HG03108 (cell line): Measurements from ENCODE around the gene CD209.

Source experiments
- ATAC-seq: cut with Tn5 transposase; IDR thresholded peaks from one replicate; pipeline ENCODE4 v1.9.1; 2021; ENCODE audit warnings: moderate library complexity; ENCODE audit not compliant: unreplicated experiment

Gene CD209

DNA sequence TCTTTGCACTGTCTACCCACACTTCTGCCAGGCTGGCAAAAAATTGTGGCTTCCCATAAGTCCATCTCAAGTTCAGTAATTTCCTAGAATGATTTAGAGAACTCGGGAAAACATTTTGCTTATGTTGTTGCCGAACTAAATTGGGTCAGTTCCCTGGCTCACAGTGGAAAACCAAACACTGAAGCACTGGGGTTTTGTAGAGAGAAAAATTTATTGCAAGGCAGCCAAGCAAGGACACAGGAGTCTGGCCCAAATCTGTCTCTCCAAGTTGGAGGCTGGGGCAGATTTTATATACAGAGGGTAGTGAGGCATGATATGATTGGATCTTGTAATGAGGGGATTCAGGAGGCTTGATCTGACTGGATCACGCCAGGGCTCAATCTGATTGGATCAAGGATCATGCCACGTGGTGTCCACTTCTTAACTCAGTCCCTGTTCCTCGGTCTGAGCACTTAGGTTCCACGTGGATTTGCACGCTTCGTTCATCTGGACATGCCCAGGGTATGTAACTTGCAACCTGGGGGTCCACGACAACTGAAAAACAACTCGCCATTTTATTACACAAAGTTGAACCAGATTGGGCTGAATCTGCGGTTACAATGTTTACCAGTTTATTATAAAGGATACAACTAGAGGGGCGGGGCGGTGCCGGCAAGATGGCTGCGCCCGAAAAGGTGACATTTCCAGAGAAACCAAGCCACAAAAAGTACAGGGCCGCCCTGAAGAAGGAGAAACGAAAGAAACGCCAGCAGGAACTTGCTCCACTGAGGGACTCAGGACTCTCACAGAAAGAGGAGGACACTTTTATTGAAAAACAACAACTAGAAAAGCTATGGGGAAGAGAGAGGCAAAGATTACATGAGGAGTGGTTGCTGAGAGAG, 7.3 kb downstream of the CD209 start:
- no peak for ATAC-seq

GRCh38 chr19:7739211-7739755, 8.1 kb downstream of the CD209 start:
- ATAC-seq = no peak

DNA sequence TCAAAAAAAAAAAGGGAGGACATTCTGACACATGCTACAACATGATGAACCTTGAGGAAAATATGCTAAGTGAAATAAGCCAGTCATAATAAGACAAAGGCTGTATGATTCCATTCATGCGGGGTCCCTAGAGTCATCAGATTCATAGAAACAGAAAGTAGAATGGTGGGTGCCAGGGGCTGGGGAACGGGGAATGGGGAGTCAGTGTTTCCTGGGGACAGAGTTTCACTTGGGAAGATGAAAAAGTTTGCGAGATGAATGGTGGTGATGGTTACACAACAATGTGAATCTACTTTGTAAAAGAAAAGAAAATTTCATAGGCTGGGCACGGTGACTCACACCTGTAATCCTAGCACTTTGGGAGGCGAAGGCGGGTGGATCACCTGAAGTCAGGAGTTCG, 9.3 kb downstream of the CD209 start:
- no peak for ATAC-seq

GRCh38 chr19:7737215-7737614, 10.1 kb downstream of the CD209 start:
- ATAC-seq = no peak

DNA sequence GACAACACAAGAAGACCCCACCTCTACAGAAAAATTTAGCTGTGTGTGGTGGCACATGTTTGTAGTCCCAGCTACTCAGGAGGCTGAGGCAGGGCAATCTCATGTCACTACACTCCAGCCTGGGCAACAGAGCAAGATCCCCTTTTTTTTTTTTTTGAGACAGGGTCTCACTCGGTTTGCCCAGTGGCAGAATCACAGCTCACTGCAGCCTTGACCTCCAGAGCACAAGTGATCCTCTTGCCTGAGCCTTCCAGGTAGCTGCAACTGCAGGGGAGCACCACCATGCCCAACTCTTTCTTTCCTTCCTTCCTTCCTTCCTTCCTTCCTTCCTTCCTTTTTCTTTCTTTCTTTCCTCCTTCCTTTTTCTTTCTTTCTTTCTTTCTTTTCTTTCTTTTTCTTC, 11.2 kb downstream of the CD209 start:
- no peak for ATAC-seq

DNA sequence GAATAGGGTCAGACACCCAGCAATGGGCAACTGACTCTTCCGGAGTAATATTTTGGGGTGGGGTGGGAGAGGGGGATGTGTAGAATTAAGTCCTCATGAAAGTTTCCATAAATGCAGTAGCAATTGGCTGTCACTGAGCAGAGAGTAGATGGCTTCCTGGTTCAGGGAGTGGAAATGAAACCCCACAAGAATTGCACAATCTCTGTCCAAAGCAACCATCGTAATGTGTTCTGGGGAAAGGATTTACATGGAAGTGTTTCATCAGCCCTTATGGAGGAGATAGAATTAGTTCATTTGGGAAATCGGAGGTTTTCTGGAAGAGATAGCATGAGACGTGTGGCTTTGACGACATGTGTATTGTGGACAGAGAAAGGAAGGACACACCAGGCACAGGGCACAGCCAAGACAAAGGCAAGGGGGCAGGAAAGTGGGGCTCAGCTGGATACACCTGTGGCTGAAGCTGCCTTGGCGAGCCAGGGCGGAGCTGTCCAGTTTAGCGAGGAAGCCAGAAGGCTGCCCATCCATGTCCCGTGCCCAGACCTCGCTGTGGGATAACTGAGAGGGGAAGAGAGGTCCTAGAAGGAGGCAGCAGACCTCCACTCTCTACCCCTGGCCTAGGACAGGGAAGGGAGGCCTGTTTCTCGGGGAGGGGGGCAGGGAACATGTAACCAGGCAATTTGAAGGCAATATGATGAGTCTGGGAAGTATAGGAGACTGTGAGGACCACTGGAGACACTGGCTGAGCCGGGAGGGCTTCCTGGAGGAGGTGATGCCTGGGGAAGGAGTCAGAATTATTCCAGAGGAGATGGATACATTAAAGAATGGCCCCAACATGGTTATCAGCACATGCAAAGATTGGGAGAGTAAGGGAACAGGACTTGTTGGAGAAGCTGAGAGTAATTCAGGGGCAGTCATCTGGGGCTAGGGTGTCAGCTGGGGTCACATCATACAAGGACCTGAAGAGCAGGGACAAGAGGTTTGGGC, 12.8 kb downstream of the CD209 start:
- ATAC-seq = no peak

- no peak for ATAC-seq
These were observed 14.0 kb downstream of the CD209 start for GRCh38 chr19:7733376-7733775.

- no peak for ATAC-seq
These were observed 15.3 kb downstream of the CD209 start, which contains the start of gene CLEC4G for GRCh38 chr19:7732045-7732444. CLEC4G (minus strand) TSS chr19:7732110; CDS start chr19:7732102, 8 bp downstream.

DNA sequence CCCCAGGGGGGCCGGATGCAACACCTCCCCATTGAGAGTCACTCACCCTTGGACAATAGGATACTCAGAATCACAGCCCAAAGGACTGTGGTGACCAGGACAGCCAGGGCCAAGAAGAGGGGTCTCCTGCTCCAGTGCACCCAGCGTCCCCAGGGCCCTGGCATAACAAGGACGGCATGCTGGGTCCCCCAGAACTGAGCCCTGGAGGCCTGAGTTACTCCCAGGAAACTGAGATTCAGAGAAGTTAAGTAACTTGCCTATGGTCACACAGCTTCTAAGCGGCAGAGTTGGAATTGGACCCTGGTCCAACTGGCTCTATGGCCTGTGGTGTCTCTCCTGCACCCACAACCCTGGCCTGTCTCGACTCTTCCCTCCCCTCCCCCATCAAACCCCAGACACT, 15.7 kb downstream of the CD209 start:
- no peak for ATAC-seq

GRCh38 chr19:7731218-7731595, 16.1 kb downstream of the CD209 start:
- ATAC-seq = no peak

GRCh38 chr19:7730286-7731217, 16.8 kb downstream of the CD209 start:
- ATAC-seq = no peak

- ATAC-seq = no peak
These were observed 17.5 kb downstream of the CD209 start for GRCh38 chr19:7729831-7730285.

GRCh38 chr19:7729211-7729610, 18.1 kb downstream of the CD209 start:
- no peak for ATAC-seq

DNA sequence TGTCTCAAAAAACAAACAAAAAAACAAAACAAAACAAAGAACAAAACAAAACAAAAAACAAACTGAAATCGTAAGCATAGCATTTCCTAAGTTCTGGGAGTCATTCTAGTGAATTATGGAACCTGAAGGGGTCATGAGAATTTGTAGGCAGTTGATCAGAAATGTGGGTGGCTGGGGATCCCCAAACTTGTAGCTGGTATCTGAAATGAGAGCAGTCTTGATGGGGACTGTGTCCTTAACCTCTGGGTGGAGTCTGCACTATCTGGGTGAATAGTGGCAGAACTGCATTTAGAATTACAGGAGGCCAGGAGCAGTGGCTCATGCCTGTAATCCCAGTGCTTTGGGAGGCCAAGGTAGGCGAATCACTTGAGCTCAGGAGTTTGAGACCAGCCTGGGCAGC, 21.5 kb downstream of the CD209 start:
- ATAC-seq = no peak

DNA sequence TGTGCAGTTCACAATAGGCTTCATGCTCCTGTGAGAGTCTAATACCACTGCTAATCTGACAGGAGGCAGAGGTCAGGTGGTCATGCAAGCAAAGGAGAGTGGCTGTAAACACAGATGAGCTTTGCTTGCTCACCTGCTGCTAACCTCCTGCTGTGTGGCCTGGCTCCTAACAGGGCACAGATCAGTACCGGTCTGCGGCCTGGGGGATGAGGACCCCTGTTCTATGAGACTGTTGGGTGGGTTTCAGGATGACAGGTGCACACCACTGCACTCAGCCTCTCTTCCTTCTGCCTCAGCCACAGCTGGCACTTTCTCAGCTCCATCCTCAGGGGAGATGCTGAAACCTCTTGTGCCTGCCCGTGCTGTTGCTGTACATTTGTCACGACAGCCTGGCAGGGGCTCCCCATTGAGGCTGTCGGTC, 25.1 kb downstream of the CD209 start:
- peak; percentile 68 for ATAC-seq

GRCh38 chr19:7720351-7720750, 27.0 kb downstream of the CD209 start:
- ATAC-seq = no peak

- no peak for ATAC-seq
These were observed 28.7 kb downstream of the CD209 start for GRCh38 chr19:7718668-7719067.

- ATAC-seq = no peak
These were observed 30.6 kb downstream of the CD209 start for GRCh38 chr19:7716762-7717161.

DNA sequence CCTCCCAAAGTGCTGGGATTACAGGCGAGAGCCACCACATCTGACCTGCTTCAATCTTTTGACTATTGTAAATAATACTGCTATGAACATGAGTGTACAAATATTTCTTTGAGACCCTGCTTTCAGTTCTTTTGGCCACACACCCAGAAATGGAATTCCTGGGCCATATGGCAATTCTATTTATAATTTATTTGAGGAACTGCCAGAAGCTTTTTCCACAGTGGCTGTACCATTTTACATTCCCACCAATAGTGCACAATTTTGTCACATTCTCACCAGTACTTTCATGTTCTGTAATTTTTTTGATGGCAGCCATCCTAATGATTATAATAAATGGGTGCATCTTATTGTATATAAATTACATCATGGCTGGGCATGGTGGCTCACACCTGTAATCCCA, 31.7 kb downstream of the CD209 start:
- no peak for ATAC-seq

GRCh38 chr19:7710616-7711015, 36.7 kb downstream of the CD209 start:
- ATAC-seq = no peak
